NCI-H2227 (cell line): ENCODE measurements around the gene KRTAP1-1.
"Not testable (repeated sequence)": the region's sequence is repeated elsewhere in the genome, so short reads cannot be mapped to it uniquely, and the experiment has no call there.

ENCODE experiments used
- DNase-seq: peaks from one replicate; lab custom pipeline; 2025; ENCODE audit not compliant: unreplicated experiment; lab: John Stamatoyannopoulos, UW

Gene KRTAP1-1, protein sequence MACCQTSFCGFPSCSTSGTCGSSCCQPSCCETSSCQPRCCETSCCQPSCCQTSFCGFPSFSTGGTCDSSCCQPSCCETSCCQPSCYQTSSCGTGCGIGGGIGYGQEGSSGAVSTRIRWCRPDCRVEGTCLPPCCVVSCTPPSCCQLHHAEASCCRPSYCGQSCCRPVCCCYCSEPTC

GRCh38 chr17:41040783-41041571 is at the start of gene KRTAP1-1:
TSS of gene KRTAP1-1 (minus strand) at chr17:41041450. CDS start at chr17:41041397, 53 bp downstream.
- DNase-seq = not testable (repeated sequence)

DNA sequence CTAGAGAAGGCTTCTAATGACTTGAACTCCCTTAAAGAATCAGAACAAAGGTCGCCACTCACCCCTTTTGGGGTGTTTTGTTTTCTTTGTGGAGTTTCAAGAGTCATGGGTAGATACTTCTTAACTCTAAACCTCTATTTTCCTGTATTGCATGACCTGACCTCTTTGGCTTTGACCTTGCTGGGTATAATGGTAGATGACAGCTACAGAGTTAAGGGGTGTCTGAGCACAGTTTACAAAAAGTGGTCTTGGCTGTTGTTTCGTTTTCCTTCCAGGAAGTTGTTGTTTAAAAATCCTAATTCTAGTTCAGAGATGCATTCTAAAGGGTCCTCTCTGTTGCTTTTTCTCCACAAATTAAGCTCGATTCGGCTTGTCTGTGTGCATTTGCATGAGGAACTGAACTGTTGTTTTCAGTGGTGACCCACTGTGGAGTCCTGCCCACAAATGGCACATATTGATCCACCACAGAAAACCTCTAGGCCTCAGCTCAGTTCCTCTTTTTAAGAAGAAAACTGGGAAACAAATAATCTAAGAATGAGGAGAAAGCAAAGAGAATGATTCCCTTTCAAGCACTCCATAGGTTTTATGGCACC is 47.6 kb upstream of the KRTAP1-1 start:
- DNase-seq = not testable (repeated sequence)

- DNase-seq = not testable (repeated sequence)
These were observed 43.0 kb upstream of the KRTAP1-1 start, which contains the start of gene KRTAP4-7 for GRCh38 chr17:41084100-41084856. TSS of gene KRTAP4-7 (plus strand) at chr17:41084150. CDS start at chr17:41084207, 57 bp downstream.

DNA sequence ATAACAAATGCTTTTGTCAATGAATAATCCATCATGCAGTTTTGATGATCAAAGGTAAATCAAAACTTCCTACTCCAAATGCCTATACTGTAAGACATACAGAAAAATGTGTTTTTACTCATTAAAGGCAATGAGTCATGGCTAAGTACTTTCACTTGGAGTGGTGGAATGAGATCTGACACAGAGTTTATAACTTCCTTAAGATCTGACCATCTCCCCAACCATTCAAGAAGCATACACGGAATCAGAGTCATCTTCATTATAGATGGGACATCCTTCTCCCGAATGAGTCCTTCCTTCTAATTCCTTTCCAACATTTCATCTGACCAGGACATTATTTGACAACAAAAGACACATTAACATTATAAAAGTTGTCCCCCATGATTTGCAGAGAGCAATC is 42.2 kb upstream of the KRTAP1-1 start:
- not testable (repeated sequence) for DNase-seq

GRCh38 chr17:41082626-41083025 is 41.4 kb upstream of the KRTAP1-1 start:
- DNase-seq = no peak

DNA sequence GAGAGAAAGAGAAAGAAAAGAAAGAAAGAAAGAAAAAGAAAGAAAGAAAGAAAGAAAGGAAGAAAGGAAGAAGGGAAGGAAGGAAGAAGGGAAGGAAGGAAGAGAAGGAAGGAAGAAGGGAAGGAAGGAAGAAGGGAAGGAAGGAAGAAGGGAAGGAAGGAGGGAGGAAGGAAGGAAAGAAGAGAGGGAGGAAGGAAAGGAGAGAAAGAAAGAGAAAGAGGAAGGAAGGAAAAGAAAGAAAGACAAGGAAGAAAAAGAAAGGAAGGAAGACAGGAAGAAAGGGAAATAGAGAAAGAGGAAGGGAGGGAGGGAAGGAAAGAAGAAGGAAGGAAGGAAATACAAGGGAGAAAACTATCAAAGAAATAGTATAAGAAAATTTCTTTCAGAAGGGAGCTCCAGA is 35.5 kb upstream of the KRTAP1-1 start:
- DNase-seq = no peak

DNA sequence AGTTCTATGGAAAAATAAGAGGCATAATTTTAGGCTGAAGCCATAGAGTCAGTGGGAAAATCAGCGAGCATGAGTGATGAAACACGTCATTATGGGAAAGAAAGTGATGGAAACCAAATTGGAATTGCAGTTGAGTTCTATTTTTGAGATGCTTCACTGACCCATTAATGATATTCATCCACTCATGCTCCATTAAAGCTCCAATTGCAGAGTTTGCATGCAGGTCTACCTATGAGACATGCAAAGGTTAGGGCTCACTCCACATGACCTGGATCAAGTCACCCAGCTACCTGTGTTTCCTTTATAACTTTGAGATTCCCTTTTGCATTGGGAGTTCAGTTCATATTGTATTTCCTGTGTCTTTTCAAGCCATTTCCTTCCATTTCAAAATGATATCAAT is 32.4 kb upstream of the KRTAP1-1 start:
- no peak for DNase-seq

GRCh38 chr17:41071606-41072360 is 30.5 kb upstream of the KRTAP1-1 start:
- DNase-seq = no peak

DNA sequence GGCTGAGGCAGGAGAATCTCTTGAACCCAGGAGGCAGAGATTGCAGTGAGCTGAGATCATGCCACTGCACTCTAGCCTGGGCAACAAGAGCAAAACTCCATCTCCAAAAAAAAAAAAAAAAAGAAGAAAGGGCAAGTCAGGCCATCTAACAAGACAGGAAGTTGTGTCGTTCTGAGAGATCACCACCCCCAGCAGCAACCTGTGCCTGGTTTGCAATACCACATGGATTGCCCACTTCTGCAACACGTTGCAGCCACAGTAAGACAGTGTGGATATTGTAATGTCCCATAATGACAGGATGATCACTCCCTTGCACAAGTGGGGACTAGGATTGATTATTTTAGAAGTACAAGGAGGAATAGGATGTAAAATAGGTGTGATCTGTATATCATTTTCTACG is 27.8 kb upstream of the KRTAP1-1 start:
- DNase-seq = no peak

DNA sequence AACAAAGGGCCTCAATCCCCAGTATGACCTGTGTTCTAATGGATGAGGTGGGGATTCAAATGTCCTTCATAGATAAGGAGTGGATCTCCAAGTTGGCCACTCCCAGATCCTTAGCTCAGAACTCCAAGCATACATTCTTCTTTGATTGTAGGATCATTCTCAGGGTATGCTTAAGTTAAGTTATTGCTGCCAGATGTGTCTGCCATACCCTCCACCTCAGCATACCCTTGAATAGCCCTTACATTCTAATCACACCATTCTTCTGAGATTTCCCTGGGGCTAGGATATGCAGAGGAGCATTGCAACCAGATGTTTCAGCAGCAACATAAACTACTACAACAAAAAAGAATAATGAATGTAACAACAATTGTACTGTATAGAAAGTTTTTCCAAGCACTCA is 26.0 kb upstream of the KRTAP1-1 start:
- DNase-seq = no peak

DNA sequence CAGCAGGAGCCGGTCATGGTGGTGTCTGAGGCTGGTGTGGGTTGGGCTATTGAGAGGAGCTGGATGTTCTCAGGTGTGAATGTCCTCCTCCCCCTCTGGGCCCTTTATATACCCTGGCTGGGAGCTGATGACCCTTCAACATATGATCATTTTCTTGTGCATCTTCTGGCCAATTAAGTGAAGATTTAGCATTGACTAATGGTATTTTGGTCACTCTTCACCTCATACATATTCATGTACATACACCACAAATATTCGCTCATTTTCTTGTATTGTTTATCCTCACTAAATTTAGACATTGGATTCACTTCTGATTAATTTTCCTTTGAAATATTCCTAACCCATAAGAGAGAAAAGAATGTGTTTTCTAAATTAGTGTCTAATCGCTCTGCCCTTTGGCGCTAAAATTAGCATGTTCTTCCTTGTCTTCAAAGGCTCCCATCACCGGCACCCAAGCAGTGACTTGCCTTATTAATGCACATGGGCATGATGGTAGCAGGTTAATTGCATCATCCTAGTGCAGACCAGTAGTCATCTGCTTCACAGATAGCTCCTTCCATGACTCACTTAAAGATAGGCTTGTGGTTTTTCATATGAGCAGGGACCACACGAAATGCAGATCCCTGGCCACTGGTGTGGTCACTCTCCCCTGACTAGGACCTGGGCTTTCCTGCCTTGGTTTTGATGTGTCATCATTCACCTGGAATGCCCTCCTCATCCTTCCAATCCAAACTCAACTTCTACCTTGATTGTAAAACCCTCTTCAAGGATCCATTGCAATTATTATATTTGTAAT is 24.8 kb upstream of the KRTAP1-1 start, which contains the start of gene KRTAP2-4:
KRTAP2-4 (minus strand) TSS at position 51 of the 796 bp plus-strand sequence; CDS start at position 17, 34 bp downstream.
- DNase-seq = no peak

GRCh38 chr17:41065016-41065689 is 23.9 kb upstream of the KRTAP1-1 start:
- DNase-seq = not testable (repeated sequence)

DNA sequence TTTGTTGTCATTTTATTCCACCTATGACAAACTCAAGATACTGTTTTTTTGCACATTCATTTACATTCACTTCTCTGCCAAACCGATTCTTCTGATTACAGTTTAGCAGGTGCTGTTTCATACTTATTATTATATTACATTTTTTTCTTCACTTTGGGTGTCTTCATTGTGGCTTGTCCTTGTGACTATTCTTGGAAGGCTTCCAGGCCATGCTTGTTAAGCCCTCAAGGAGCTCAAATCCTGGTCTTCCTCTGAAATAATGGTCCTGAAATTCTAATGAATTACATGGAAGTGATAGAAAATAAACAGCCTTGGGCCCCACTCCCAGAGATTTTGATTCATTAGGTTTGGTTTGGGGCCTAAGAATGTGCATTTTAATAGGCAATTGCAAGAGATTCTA is 23.1 kb upstream of the KRTAP1-1 start:
- no peak for DNase-seq

- no peak for DNase-seq
These were observed 22.2 kb upstream of the KRTAP1-1 start for GRCh38 chr17:41063449-41063848.

GRCh38 chr17:41061964-41062363 is 20.7 kb upstream of the KRTAP1-1 start:
- DNase-seq = no peak

DNA sequence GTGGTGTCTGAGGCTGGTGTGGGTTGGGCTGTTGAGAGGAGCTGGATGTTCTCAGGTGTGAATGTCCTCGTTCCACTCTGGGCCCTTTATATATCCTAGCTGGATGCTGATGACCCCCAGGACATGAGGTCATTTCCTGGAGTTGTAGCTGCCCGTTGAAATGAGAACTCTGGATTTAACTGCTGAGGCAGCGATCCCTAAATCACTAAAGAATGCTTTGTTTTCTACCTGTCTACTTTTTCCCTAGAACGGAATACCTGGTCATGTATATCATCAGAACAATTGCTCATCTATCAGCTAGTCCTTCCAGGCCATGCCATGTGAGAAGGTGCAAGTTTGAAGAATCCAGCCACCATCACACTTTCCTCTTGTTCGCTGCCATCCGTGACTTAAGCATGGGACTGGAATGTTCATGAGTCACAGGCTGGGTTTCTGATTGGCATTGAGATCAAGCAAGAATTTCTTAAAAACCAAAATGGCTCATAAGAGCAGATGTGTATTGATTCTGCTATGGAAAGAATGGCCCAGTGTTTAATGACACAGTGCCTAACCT is 18.9 kb upstream of the KRTAP1-1 start, which contains the start of gene KRTAP2-3:
KRTAP2-3 (minus strand) TSS at position 63 of the 553 bp plus-strand sequence. CDS start 64 bp downstream, outside the sequence.
- no peak for DNase-seq

- not testable (repeated sequence) for DNase-seq
These were observed 18.2 kb upstream of the KRTAP1-1 start for GRCh38 chr17:41059276-41060051.

DNA sequence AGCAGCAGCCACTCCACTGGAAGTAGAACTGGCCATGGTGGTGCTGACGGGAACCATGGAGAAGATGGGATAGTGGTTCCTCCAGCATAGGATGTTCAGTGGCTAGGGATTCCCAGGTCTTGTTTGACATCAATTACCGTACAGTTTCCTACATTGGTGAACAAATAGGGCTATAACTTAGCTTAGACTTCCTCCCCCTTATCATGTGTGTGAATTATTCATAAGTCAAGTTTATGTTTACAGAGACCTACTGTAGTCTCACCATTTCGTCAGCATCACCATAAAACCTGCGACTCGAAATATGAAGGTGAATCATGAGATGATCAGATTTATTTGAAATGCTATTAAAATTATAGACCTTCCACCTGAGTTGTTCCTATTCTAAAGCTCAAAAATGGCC is 17.5 kb upstream of the KRTAP1-1 start:
- no peak for DNase-seq
